ENCODE data around the gene BTBD6. TPM values are rescaled to one million over a fixed set of nuclear protein-coding genes. Genes with fewer than 3 reads are reported as not detected.
A peak's percentile ranks its signal among the peaks of the same experiment; 100 is the strongest.

Gene BTBD6
- total RNA-seq, 3 donors from 2014 or later, result 45.7 to 55.8 (median 46.7) TPM

DNA sequence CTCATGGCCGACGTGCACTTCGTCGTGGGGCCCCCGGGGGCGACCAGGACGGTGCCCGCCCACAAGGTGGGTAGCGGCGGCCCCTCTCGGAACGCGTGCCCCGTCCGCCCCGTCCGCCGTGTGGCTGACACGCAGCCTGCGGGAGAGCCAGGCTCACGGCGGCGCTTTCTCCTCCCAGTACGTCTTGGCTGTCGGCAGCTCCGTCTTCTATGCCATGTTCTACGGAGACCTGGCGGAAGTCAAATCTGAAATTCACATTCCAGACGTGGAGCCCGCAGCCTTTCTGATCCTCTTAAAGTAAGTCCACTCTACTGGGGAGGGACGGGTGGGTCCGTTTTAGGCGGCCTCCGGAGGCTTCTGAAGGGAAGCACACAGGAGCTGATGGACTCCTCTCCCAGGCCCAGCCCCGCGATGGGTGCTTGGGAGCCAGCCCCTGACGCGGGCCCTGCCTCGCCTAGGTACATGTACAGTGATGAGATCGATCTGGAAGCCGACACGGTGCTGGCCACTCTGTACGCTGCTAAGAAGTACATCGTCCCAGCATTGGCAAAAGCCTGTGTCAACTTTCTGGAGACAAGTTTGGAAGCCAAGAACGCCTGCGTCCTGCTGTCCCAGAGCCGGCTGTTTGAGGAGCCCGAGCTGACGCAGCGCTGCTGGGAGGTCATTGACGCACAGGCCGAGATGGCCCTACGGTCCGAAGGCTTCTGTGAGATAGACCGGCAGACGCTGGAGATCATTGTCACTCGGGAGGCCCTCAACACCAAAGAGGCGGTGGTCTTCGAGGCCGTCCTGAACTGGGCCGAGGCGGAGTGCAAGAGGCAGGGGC lies 1.1 kb downstream of the BTBD6 start:
- intact Hi-C loops (cut with DNase I, micrococcal nuclease), result no loop called here
- TF ChIP-seq, protein P1, sequence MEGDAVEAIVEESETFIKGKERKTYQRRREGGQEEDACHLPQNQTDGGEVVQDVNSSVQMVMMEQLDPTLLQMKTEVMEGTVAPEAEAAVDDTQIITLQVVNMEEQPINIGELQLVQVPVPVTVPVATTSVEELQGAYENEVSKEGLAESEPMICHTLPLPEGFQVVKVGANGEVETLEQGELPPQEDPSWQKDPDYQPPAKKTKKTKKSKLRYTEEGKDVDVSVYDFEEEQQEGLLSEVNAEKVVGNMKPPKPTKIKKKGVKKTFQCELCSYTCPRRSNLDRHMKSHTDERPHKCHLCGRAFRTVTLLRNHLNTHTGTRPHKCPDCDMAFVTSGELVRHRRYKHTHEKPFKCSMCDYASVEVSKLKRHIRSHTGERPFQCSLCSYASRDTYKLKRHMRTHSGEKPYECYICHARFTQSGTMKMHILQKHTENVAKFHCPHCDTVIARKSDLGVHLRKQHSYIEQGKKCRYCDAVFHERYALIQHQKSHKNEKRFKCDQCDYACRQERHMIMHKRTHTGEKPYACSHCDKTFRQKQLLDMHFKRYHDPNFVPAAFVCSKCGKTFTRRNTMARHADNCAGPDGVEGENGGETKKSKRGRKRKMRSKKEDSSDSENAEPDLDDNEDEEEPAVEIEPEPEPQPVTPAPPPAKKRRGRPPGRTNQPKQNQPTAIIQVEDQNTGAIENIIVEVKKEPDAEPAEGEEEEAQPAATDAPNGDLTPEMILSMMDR (IDR thresholded peaks at IDR 0.05), result no peak
- no peaks in the 10 kb centered on the region for H3K36me3 ChIP-seq (ENCODE audit: low read depth)
- H3K9me3 ChIP-seq, result no peaks in the 10 kb centered on the region
- H3K4me3 ChIP-seq, result peak overlapping the region; percentile 30
- peak in 1 of 3 donors; percentile 51 for DNase-seq
- ATAC-seq, result peak; percentile 7
- H3K4me1 ChIP-seq (ENCODE audit: low read depth), result peaks cover 6% of the 10 kb centered on the region

DNA sequence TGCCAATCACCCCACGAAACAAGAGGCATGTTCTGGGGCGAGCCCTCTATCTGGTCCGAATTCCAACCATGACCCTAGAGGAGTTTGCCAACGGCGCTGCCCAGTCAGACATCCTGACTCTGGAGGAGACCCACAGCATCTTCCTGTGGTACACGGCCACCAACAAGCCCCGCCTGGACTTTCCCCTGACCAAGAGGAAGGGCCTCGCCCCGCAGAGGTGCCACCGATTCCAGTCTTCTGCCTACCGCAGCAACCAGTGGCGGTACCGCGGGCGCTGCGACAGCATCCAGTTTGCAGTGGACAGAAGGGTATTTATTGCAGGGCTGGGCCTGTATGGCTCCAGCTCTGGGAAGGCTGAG lies 1.7 kb downstream of the BTBD6 start:
- peaks cover 6% of the 10 kb centered on the region for H3K4me1 ChIP-seq (ENCODE audit: low read depth)
- no peaks in the 10 kb centered on the region for H3K9me3 ChIP-seq
- no peaks in the 10 kb centered on the region for H3K36me3 ChIP-seq (ENCODE audit: low read depth)
- intact Hi-C loops (cut with DNase I, micrococcal nuclease), result no loop called here
- DNase-seq, result no peak
- no peak for ATAC-seq
- no peak overlapping the region for H3K4me3 ChIP-seq
- TF ChIP-seq, protein P1 (IDR thresholded peaks at IDR 0.05), result no peak

GRCh38 chr14:105250986-105251385 lies 2.7 kb downstream of the BTBD6 start:
- Histone ChIP-seq H3K36me3 (ENCODE audit: low read depth) (no peaks in the 10 kb centered on the region), H3K4me3 (no peak overlapping the region)
- intact Hi-C loops (cut with DNase I, micrococcal nuclease), result no loop called here

GRCh38 chr14:105251920-105252319 lies 3.6 kb downstream of the BTBD6 start:
- intact Hi-C loops (cut with DNase I, micrococcal nuclease), result no loop called here
- no peaks in the 10 kb centered on the region for H3K36me3 ChIP-seq (ENCODE audit: low read depth)
- no peaks in the 10 kb centered on the region for H3K9me3 ChIP-seq
- TF ChIP-seq, protein P1 (IDR thresholded peaks at IDR 0.05), result no peak
- no peak overlapping the region for H3K4me3 ChIP-seq
- DNase-seq (no peak), ATAC-seq (no peak)
- H3K4me1 ChIP-seq (ENCODE audit: low read depth), result peaks cover 7% of the 10 kb centered on the region

More at GRCh38 chr14:105250986-105251385, 2.7 kb downstream of the BTBD6 start:
- DNase-seq (no peak), ATAC-seq (no peak)
- TF ChIP-seq, protein P1 (IDR thresholded peaks at IDR 0.05), result no peak
- peaks cover 6% of the 10 kb centered on the region for H3K4me1 ChIP-seq (ENCODE audit: low read depth)
- H3K9me3 ChIP-seq, result no peaks in the 10 kb centered on the region

DNA sequence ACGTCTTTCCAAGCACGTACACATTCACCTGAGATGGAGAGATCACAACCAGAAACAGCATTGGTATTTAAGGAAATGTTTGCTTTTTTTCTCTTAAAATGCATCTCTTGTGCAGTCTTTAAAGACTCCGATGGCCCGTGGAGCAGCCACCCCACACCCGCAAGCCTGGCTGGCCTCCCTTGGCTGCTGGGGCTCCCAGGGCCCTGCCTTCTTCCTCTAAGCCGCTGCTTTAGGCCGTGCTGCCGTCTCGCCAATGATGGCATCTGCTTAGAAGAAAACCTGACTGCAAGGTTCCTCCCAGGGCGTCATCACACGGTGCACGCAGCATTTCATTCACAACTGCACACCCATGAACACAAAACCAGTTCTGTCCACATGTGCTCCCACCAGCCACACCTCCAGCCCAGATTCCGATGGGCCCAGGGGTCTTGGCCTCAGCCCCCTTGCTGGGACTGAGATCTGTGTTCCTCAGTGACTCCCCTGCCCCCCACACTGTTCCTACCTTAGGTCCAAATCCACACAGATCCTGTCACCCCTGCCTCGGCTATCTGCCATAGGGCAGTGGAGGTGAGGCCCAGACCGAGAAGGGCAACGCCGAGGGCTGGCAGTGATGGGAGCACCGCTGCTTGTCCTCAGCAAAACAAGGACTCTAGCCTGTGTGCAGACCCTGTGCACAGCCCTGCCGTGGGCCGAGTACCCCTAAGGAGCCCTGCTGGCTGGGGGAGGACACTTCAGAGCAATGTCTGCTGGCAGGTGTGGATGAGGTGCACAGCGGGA lies 4.4 kb downstream of the BTBD6 start:
- intact Hi-C loops (cut with DNase I, micrococcal nuclease), result no loop called here
- DNase-seq (no peak), ATAC-seq (no peak)
- Histone ChIP-seq H3K9me3 (no peaks in the 10 kb centered on the region), H3K36me3 (ENCODE audit: low read depth) (no peaks in the 10 kb centered on the region), H3K4me1 (ENCODE audit: low read depth) (peaks cover 10% of the 10 kb centered on the region), H3K4me3 (no peak overlapping the region)
- TF ChIP-seq, protein P1 (IDR thresholded peaks at IDR 0.05), result no peak
